GM18499 (cell line): Measurements from ENCODE around the gene CFHR5.
"Not testable (repeated sequence)": the region's sequence is repeated elsewhere in the genome, so short reads cannot be mapped to it uniquely, and the experiment has no call there.

Experiments used
- ATAC-seq: cut with Tn5 transposase; IDR thresholded peaks from one replicate; pipeline ENCODE4 v1.9.1; 2021; ENCODE audit warnings: moderate number of reproducible peaks; ENCODE audit not compliant: insufficient read depth, unreplicated experiment

The CFHR5 gene

DNA sequence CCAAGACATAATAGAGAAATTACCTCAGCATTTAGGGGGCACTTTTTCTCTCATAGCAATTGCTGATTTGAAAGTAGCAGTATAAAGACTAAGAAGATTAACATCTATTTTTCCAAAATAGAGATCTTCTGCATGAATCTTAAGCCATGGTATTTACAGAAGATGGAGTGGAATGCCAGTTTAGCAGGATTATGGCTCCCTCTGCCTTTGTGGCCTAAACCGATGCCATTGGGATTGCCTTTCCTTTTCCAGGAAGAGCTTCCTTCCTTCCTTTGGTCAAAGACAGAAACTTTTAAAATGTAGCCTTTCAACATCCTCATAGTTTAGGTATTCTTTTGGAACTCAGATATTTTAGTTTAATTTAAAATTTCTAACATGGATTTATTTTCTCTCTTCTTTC is 39.4 kb downstream of the CFHR5 start:
- no peak for ATAC-seq

DNA sequence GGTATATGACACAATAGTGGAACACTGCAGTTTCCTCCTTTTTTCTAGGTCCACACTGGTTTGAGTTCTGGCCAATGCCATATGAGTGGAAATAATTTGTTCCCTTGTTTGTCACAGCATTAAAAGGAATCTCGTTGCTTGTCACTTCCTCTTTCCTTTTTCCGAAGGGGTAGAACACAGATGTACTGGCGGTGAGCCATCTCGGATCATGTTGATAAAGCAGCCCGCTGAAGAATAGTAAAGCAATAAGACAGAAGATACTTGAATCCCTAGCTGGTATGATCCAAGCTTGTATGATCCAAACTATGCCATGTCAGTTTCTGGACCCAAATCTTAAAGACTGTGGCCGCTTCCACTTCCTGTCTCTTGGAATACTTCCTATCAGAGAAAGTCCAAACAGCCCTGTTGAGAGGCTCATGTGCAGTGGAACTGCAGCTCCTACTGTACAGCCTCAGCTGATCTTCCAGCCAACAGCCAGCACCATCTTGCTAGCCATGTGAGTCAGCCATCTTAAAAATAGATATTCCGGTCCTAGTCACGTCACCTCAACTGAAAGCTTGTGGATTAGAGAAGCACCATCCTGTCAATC is 40.3 kb downstream of the CFHR5 start:
- ATAC-seq, result no peak

GRCh38 chr1:197021716-197022115 is 44.4 kb downstream of the CFHR5 start:
- ATAC-seq, result no peak

GRCh38 chr1:197024460-197024859 is 47.1 kb downstream of the CFHR5 start:
- no peak for ATAC-seq

DNA sequence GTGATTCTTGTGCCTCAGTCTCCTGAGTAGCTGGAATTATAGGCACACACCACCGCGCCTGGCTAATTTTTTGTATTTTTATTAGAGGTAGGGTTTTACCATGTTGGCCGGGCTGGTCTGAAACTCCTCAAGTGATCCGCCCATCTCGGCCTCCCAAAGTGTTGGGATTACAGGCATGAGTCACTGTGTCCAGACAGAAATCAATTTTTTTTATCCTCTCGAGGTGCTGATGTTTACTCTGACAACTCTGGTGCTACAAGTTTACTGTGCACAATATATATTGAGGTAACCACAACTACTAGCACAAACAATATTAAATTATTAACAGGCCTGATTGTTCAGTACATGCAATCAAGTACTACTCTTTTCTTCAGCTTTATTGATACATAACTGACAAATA is 50.0 kb downstream of the CFHR5 start:
- ATAC-seq, result no peak

DNA sequence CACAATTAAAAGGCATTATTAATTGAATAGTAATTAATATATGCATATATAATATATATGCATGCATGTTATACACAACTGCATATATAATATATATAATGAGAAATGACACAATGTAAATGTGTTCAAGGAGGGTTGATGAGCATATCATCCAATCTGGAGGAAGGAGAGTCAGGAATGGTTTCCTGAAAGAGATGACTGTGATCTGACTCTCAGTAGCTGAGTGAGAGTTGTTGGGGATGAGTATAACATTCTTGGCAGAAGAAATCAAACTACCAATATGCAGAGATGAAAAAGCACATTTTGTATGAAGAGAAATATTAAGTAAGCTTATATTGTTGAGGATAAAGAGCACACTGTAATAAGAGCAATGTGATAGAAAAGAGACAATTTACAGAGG is 52.4 kb downstream of the CFHR5 start:
- no peak for ATAC-seq

DNA sequence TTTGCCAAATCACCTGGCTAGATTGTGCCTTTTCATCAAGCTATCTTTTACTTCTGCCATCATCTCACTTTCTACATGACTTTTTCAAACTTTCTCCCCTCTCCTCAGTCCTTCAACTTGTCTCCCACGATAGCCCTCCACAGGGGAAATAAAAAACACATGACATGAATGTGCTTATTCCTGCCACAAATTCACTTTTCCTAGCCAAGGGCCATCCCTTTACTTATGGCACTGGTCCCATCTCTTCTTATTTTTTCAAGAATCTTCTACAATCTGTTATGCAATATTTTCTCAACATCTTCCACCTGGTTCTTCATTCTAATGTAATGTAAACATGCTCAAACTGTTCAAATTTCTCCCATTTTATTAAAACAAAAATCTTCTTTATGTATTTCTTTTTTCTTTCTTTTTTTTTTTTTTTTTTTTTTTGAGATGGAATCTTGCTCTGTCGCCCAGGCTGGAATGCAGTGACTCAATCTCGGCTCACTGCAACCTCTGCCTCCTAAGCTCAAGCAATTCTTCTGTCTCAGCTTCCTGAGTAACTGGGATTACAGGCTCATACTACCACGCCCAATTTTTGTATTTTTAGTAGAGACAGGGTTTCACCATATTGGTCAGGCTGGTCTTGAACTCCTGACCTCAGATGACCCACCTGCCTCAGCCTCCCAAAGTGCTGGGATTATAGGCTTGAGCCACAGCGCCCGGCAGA is 57.4 kb downstream of the CFHR5 start:
- ATAC-seq, result not testable (repeated sequence)

DNA sequence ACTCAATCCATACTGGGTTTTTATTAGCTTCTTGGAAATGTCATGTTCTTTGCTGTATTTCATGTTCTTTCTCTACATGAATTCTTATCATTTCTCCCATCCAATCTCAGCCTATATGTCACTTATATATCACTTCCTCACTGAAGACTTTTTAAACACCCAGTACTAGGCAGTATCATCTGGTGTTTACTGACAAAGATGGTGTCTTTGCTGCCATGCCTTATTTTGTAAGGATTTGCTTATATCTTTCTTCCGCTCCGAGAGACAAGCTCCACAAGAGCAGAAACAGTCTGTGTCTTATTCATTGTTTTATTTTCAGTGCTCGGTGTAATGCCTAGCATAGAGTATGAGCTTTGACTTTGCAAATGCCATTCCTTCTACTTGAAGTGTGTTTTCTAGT is 59.5 kb downstream of the CFHR5 start:
- ATAC-seq, result no peak

- no peak for ATAC-seq
Observed at GRCh38 chr1:197041486-197042353, 64.4 kb downstream of the CFHR5 start.

GRCh38 chr1:197042676-197043341 is 65.5 kb downstream of the CFHR5 start:
- ATAC-seq, result no peak

- ATAC-seq, result no peak
Observed at GRCh38 chr1:197049100-197049499, 71.7 kb downstream of the CFHR5 start.
